K562 (cell line): Measurements from ENCODE around the gene GALM. TPM values are rescaled to one million over a fixed set of nuclear protein-coding genes. Genes with fewer than 3 reads are reported as not detected.

Experiments
- ATAC-seq: fragments of 200-7000 bp; cut with Tn5 transposase; 3 replicates; pipeline ENCODE4 v1.9.1; 2020; ENCODE audit warnings: moderate library complexity
- BruUV-seq: library from RNA; stranded (reverse); fragments of 400-500 nt; replicated peaks from 2 replicates; lab custom pipeline; 2021; lab: Mats Ljungman, UMichigan
- CTCF ChIA-PET: fragments of 300-600 bp; formaldehyde crosslinking; extraction: SDS; loops from one replicate; lab custom pipeline; 2021; ENCODE audit warnings: low intra/inter-chr PET ratio; lab: Yijun Ruan, JAX
- POLR2A ChIA-PET: fragments of 300-600, 350-650 bp; sonication (Branson Sonifier 250); formaldehyde crosslinking; extraction: SDS; loops from one replicate; lab custom pipeline; 2021; ENCODE audit warnings: antibody characterized with exemption, inconsistent platforms; lab: Yijun Ruan, JAX
- DNase-seq, 4 experiments: peaks; one replicate each; pipeline versions ENCODE4 v3.0.0 to v3.0.0-alpha.2; 2011 to 2018; ENCODE audit warnings: low spot score in 3 of 4, mixed read lengths in 3 of 4; ENCODE audit errors: extremely low read depth in 1 of 4
- FAIRE-seq: peaks from 2 replicates; lab custom pipeline; 2011; peaks lifted over from hg19 to GRCh38; lab: Jason Lieb, UNC
- H2AFZ ChIP-seq: 2 replicates; pipeline ENCODE4 v1.6.0; 2011; ENCODE audit warnings: low read depth, low read length, control low read depth, inconsistent platforms
- H3K27ac ChIP-seq: fragments of 200-600 bp; 3 replicates; pipeline ENCODE4 v1.8.0; 2011; ENCODE audit warnings: low read depth, mild to moderate bottlenecking, control low read depth, inconsistent platforms, low read length, moderate library complexity, mixed read lengths; ENCODE audit errors: extremely low read depth
- H3K27me3 ChIP-seq, 2 experiments: fragments of 300-600 bp in 1 of 2; 2 replicates in 1 of 2; 3 replicates in 1 of 2; pipeline versions ENCODE4 v1.6.0 to v1.8.0; 2011; ENCODE audit warnings: inconsistent platforms in 2 of 2, low read length in 2 of 2, mild to moderate bottlenecking in 1 of 2, mixed read lengths in 1 of 2, moderate library complexity in 1 of 2; ENCODE audit not compliant: control insufficient read depth in 2 of 2, insufficient read depth in 2 of 2
- H3K36me3 ChIP-seq: fragments of 300-600 bp; 3 replicates; pipeline ENCODE4 v1.8.0; 2011; ENCODE audit warnings: mild to moderate bottlenecking, low read length, inconsistent platforms; ENCODE audit not compliant: control insufficient read depth, insufficient read depth
- H3K4me1 ChIP-seq, 2 experiments: fragments of 200-600 bp in 1 of 2; replicated peaks in 1 of 2; 2 replicates in 1 of 2; 3 replicates in 1 of 2; pipeline versions ENCODE4 v1.5.1 to v1.8.0; 2011; ENCODE audit warnings: inconsistent platforms in 2 of 2, low read length in 2 of 2, mild to moderate bottlenecking in 1 of 2, mixed read lengths in 1 of 2, moderate library complexity in 1 of 2; ENCODE audit not compliant: control insufficient read depth in 2 of 2, insufficient read depth in 2 of 2
- H3K4me2 ChIP-seq: 2 replicates; pipeline ENCODE4 v1.6.1; 2011; ENCODE audit warnings: low read length, control low read depth, inconsistent platforms, mixed read lengths; ENCODE audit not compliant: insufficient read depth
- H3K4me3 ChIP-seq: fragments of 200-600 bp; sonication (generic), shearing (Covaris generic); 2 replicates; pipeline ENCODE4 v1.5.1; 2016; ENCODE audit warnings: control low read depth, inconsistent platforms
- H3K79me2 ChIP-seq: fragments of 200-600 bp; 3 replicates; pipeline ENCODE4 v1.8.0; 2011; ENCODE audit warnings: low read length, inconsistent platforms; ENCODE audit not compliant: control insufficient read depth, insufficient read depth
- H3K9ac ChIP-seq, 2 experiments: 2 replicates each; pipeline versions ENCODE4 v1.6.0 to v1.6.1; 2011; ENCODE audit warnings: low read depth in 2 of 2, low read length in 2 of 2, control low read depth in 1 of 2, inconsistent platforms in 1 of 2, mild to moderate bottlenecking in 1 of 2, mixed read lengths in 1 of 2; ENCODE audit not compliant: insufficient read depth in 1 of 2
- H3K9me1 ChIP-seq: one replicate; pipeline ENCODE4 v1.6.0; 2011; ENCODE audit warnings: inconsistent platforms, mild to moderate bottlenecking, low read length, moderate library complexity; ENCODE audit not compliant: control insufficient read depth, insufficient read depth
- H3K9me3 ChIP-seq: replicated peaks from 2 replicates; pipeline ENCODE4 v1.5.1; 2011; ENCODE audit warnings: low read depth, low read length, inconsistent platforms; ENCODE audit not compliant: control insufficient read depth, insufficient read depth
- H4K20me1 ChIP-seq: replicated peaks from 2 replicates; pipeline ENCODE4 v1.6.1; 2011; ENCODE audit warnings: low read length, inconsistent platforms, mixed read lengths; ENCODE audit not compliant: control insufficient read depth, insufficient read depth
- BCOR ChIP-seq: fragments of 450-650 bp; IDR thresholded peaks from 2 replicates; pipeline ENCODE4 v1.6.1; 2016
- CBX3 ChIP-seq, 2 experiments: IDR thresholded peaks; 1 replicate in 1 of 2; 2 replicates in 1 of 2; pipeline ENCODE4 v1.6.1; 2012; ENCODE audit warnings: inconsistent platforms in 2 of 2, low read length in 2 of 2, borderline replicate concordance in 1 of 2, control low read depth in 1 of 2
- CXXC5 ChIP-seq: fragments of 250-450 bp; sonication (Bioruptor Pico); IDR thresholded peaks from 2 replicates; pipeline ENCODE4 v1.8.0; 2022; ENCODE audit warnings: inconsistent platforms, mild to moderate bottlenecking, moderate library complexity
- KLF10 ChIP-seq: fragments of 250-450 bp; sonication (Bioruptor Pico); IDR thresholded peaks from 2 replicates; pipeline ENCODE4 v1.6.1; 2021; ENCODE audit warnings: matching md5 sums
- RB1 ChIP-seq: fragments of 450-650 bp; IDR thresholded peaks from 2 replicates; pipeline ENCODE4 v1.6.1; 2017; ENCODE audit warnings: low read depth, mild to moderate bottlenecking
- RBM25 ChIP-seq: fragments of 200-400 bp; formaldehyde crosslinking; IDR thresholded peaks from 2 replicates; pipeline ENCODE4 v1.6.1; 2018; ENCODE audit warnings: low read length, low read depth, moderate library complexity; ENCODE audit not compliant: severe bottlenecking
- SNRNP70 ChIP-seq: fragments of 200-400 bp; formaldehyde crosslinking; optimal IDR thresholded peaks from 2 replicates; pipeline ENCODE3; 2017; ENCODE audit warnings: low read depth, low read length
- ZBTB5 ChIP-seq: fragments of 450-650 bp; IDR thresholded peaks from 2 replicates; pipeline ENCODE4 v1.6.1; 2017; ENCODE audit warnings: antibody characterized with exemption
- WGBS: fragments of 100-300 bp; shearing (Covaris generic); methylation state at CpG from one replicate; pipeline ENCODE4 v1.1.6; 2016; ENCODE audit warnings: low coverage, mixed read lengths; ENCODE audit not compliant: insufficient coverage; ENCODE audit errors: missing lambda C conversion rate; 5-methylcytosine and 5-hydroxymethylcytosine counted together
- in situ Hi-C: fragments of 300-500 bp; cut with MboI; formaldehyde crosslinking; loops from 4 replicates; pipeline ENCODE4 v1.15.0; 2018; ENCODE audit warnings: inconsistent platforms, mixed read lengths
- intact Hi-C: fragments of 100-400 bp; cut with micrococcal nuclease; formaldehyde crosslinking; loops from 2 replicates; pipeline ENCODE4 v1.14.2; 2022
- polyA plus RNA-seq, 8 experiments: library from polyadenylated mRNA; depleted of rRNA in 4 of 8; stranded (reverse) in 5 of 8; unstranded in 3 of 8; fragments of >200 nt; fragmentation: Nextera tagmentation in 2 of 8; fragmentation: Illumina TruSeq in 1 of 8; extraction: Ambion mirVana in 2 of 8; extraction: Trizol in 1 of 8; gene quantifications; 2 replicates each; pipeline versions ENCODE4 v1.2.1 to v1.2.3, GENCODE V29; 2011 to 2014; ENCODE audit warnings: inconsistent platforms in 1 of 8, missing spikeins in 1 of 8
- total RNA-seq, 7 experiments: library from RNA; depleted of rRNA in 6 of 7; stranded (reverse); fragments of >200 nt in 6 of 7; fragmentation: Illumina TruSeq in 2 of 7; extraction: Trizol in 2 of 7; gene quantifications; 2 replicates each; pipeline versions ENCODE4 v1.2.1 to v1.2.3, GENCODE V29; 2011 to 2021; ENCODE audit warnings: low replicate concordance in 1 of 7

GALM gene
- total and polyA plus RNA-seq, 9 of the 15 experiments (the other 6 are each of a cell fraction or from before 2014, with no cell fraction given), result 22.1 to 51.7 (median 27.9) TPM

GRCh38 chr2:38629684-38630083 lies 36.2 kb upstream of the GALM start:
- WGBS, result 73% methylated on average over 1 of the region's 1 CpG
- no peaks in the 10 kb centered on the region for H4K20me1 ChIP-seq
- no peaks in the 10 kb centered on the region for H3K27me3 ChIP-seq
- TF ChIP-seq KLF10, result no peak
- TF ChIP-seq RBM25, result peak; percentile 79
- no peak for TF ChIP-seq ZBTB5
- no peak for TF ChIP-seq RB1
- TF ChIP-seq CBX3 (IDR thresholded peaks at IDR 0.05; ENCODE audit: borderline replicate concordance in 1 of 2, low read length in 2 of 2), result no peak
- TF ChIP-seq SNRNP70, result no peak
- TF ChIP-seq BCOR, result 0 out of 2 replicates have a peak, but pooled peaks have one; percentile 18
- no peak for TF ChIP-seq CXXC5 (CRISPR knock-in tag)
- no peak for FAIRE-seq
- CTCF ChIA-PET, result no interaction called here
- DNase-seq, result no peak
- no peak overlapping the region for H3K27ac ChIP-seq
- ATAC-seq, result 0 out of 3 replicates have a peak, but pooled peaks have one; percentile 8
- no peak overlapping the region for H3K4me2 ChIP-seq
- no peaks in the 10 kb centered on the region for H3K9me1 ChIP-seq
- intact Hi-C loops (no loop called here), in situ Hi-C loops (no loop called here)
- POLR2A ChIA-PET, result no interaction called here
- H3K79me2 ChIP-seq, result no peaks in the 10 kb centered on the region
- no peak overlapping the region for H3K9ac ChIP-seq
- H3K4me3 ChIP-seq, result no peak overlapping the region
- H3K9me3 ChIP-seq, result no peaks in the 10 kb centered on the region
- no peaks in the 10 kb centered on the region for H3K36me3 ChIP-seq
- no TSS peak for BruUV-seq
- peaks cover 0 to 20% of the 10 kb centered on the region in 2 experiments; a peak in 3 of 5 replicates for H3K4me1 ChIP-seq
- no peak overlapping the region for H2AFZ ChIP-seq
